Aorta (tissue), 5 donors: ENCODE results near the gene RIMS4. TPM values are rescaled to one million over a fixed set of nuclear protein-coding genes. Genes with fewer than 3 reads are reported as not detected.

Experiments used
- ATAC-seq: fragments of 200-7000 bp; cut with Tn5 transposase; one replicate; pipeline ENCODE4 v1.9.1; 2022; ENCODE audit warnings: moderate library complexity; ENCODE audit not compliant: low FRiP score
- DNase-seq, 2 donors: peaks; one replicate each; pipeline ENCODE4 v3.0.0-alpha.2; 2020
- H3K27ac ChIP-seq, 2 donors: one replicate each; pipeline ENCODE4 v1.5.1; 2013; ENCODE audit warnings: low read length in 2 of 2, mild to moderate bottlenecking in 2 of 2, moderate library complexity in 2 of 2, control low read depth in 1 of 2, inconsistent platforms in 1 of 2, low read depth in 1 of 2
- H3K27me3 ChIP-seq, 2 donors: one replicate each; pipeline ENCODE4 v1.6.1; 2013; ENCODE audit warnings: control low read depth in 1 of 2, low read length in 1 of 2, mild to moderate bottlenecking in 1 of 2, moderate library complexity in 1 of 2; ENCODE audit not compliant: insufficient read depth in 2 of 2, control insufficient read depth in 1 of 2
- H3K36me3 ChIP-seq, 2 donors: one replicate each; pipeline ENCODE4 v1.6.1; 2013; ENCODE audit warnings: control low read depth in 1 of 2, low read length in 1 of 2, mild to moderate bottlenecking in 1 of 2; ENCODE audit not compliant: insufficient read depth in 2 of 2, control insufficient read depth in 1 of 2
- H3K4me1 ChIP-seq, 2 donors: one replicate each; pipeline ENCODE4 v1.6.1; 2013; ENCODE audit warnings: low read length in 2 of 2, control low read depth in 1 of 2, mild to moderate bottlenecking in 1 of 2, moderate library complexity in 1 of 2; ENCODE audit not compliant: insufficient read depth in 2 of 2, control insufficient read depth in 1 of 2
- H3K4me3 ChIP-seq, 2 donors: one replicate each; pipeline ENCODE4 v1.5.1; 2013; ENCODE audit warnings: low read length in 2 of 2, control low read depth in 1 of 2, mild to moderate bottlenecking in 1 of 2
- H3K9me3 ChIP-seq: one replicate; pipeline ENCODE4 v1.6.1; 2013; ENCODE audit warnings: mild to moderate bottlenecking, low read length; ENCODE audit not compliant: control insufficient read depth
- whole genome bisulfite sequencing, 2 donors: extraction: QIAGEN DNeasy Blood & Tissue Kit; methylation state at CpG; one replicate each; pipeline ENCODE4 v1.1.7; 2013; 5-methylcytosine and 5-hydroxymethylcytosine counted together
- intact Hi-C, 2 donors: fragments of 100-400 bp; cut with DNase I; formaldehyde crosslinking; loops; one replicate each; pipeline versions ENCODE4 v1.14.2 to v1.15.0; 2022
- polyA plus RNA-seq, 2 donors: library from polyadenylated mRNA; stranded (reverse); fragments of 200-250 nt; gene quantifications; one replicate each; pipeline ENCODE4 v1.2.3, GENCODE V29; 2013
- total RNA-seq, 2 donors: library from RNA; stranded (reverse); fragmentation: NEBNext Ultra II Directional; extraction: Animal tissue kit (Norgen Biotek cat#: 25700); gene quantifications; one replicate each; pipeline ENCODE4 v1.2.1, GENCODE V29; 2021
- donor health status: healthy with polysubstance abuse.
- donor health status: Bipolar disorder and iron deficiency.
- donor health status: DM: no; HTN: no; CAD: no.
- donor health status: DM: no; HTN: no; CAD: no.
- donor health status: DM: yes; HTN: yes; CAD: no.

RIMS4 gene
- total and polyA plus RNA-seq, 4 donors = 0.46 to 16.6 (median 2.5) TPM

GRCh38 chr20:44714701-44715498, 95.4 kb downstream of the RIMS4 start, which contains the start of gene CCN5:
CCN5 (plus strand) TSS chr20:44715369; CDS start chr20:44715391, 22 bp downstream.
- no peaks in the 10 kb centered on the region for H3K27me3 ChIP-seq
- intact Hi-C loops = no loop called here
- peaks cover 3 to 5% of the 10 kb centered on the region in 2 donors for H3K4me1 ChIP-seq
- WGBS, 2 donors = 28 to 29% methylated on average over 26 to 28 of the region's 28 CpGs
- no peaks in the 10 kb centered on the region for H3K36me3 ChIP-seq
- ATAC-seq (peak; percentile 89), DNase-seq (peak; percentile 95 to 96)
- peak within 1 kb of the TSS in 1 of 2 donors; percentile 11 for H3K4me3 ChIP-seq
- H3K27ac ChIP-seq = peak within 1 kb of the TSS in 1 of 2 donors; percentile 85
- no peaks in the 10 kb centered on the region for H3K9me3 ChIP-seq

GRCh38 chr20:44714102-44714700, 96.1 kb downstream of the RIMS4 start:
- 12 to 29% methylated on average over 13 of the region's 13 CpGs for WGBS, 2 donors
- no peaks in the 10 kb centered on the region for H3K36me3 ChIP-seq

DNA sequence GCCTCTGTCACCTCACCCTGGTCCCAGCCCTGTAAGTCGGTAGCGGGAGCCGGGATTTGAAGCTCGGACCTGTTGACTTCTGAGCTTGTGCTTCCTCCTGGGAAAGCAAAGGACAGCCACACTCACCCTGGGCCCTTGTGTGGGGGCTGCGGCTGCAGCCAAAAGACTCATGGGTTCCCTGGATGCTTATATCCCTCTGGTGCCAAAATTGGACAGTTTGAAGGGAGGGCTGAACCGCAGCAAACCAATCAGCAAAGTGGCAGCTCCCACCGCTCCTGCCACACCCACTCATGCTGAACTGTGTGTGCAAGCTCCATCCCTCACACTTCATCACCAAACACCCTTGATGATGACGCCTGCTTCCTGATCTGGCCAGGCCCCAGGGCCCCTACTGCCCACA, 99.1 kb downstream of the RIMS4 start:
- no peaks in the 10 kb centered on the region for H3K9me3 ChIP-seq
- WGBS, 2 donors = 83 to 85% methylated on average over 8 of the region's 8 CpGs
- no peaks in the 10 kb centered on the region for H3K36me3 ChIP-seq
- no peak for ATAC-seq
- peaks cover 0 to 5% of the 10 kb centered on the region in 2 donors for H3K4me1 ChIP-seq
- no peak overlapping the region for H3K4me3 ChIP-seq
- H3K27me3 ChIP-seq = no peaks in the 10 kb centered on the region
- H3K27ac ChIP-seq = no peak overlapping the region
- intact Hi-C loops = no loop called here
- DNase-seq = peak in 1 of 2 donors; percentile 24

More at GRCh38 chr20:44714102-44714700, 96.1 kb downstream of the RIMS4 start:
- ATAC-seq = peak; percentile 9
- Histone ChIP-seq H3K4me1 (peaks cover 3 to 5% of the 10 kb centered on the region in 2 donors), H3K27ac (peak overlapping the region; percentile 19 to 85), H3K27me3 (no peaks in the 10 kb centered on the region), H3K4me3 (no peak overlapping the region), H3K9me3 (no peaks in the 10 kb centered on the region)
- DNase-seq = peak in 1 of 2 donors; percentile 73
- intact Hi-C loops = no loop called here

DNA sequence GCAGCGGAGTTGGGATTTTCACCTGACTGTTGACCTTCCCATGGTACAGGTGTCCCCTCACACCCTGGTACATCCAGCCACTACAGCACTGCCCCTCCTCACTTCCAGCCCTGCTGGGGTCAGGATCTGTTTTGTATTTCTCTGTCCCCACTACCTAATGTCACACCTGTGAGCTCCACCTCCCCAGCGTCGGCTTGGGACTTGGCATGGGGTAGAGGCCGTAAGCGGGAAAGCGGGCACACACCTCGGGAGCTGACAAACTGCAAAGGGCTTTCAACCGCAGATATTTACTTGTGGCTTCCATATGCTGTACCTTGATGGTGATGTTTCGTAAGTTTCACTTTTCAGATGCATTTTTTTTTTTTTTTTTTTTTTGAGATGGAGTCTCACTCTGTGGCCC, 100.5 kb downstream of the RIMS4 start:
- Histone ChIP-seq H3K4me3 (no peak overlapping the region), H3K27me3 (no peaks in the 10 kb centered on the region), H3K27ac (no peak overlapping the region), H3K4me1 (no peaks in the 10 kb centered on the region), H3K36me3 (no peaks in the 10 kb centered on the region), H3K9me3 (no peaks in the 10 kb centered on the region)
- ATAC-seq = no peak
- WGBS, 2 donors = 95 to 96% methylated on average over 9 of the region's 9 CpGs
- DNase-seq = no peak
- intact Hi-C loops = no loop called here

DNA sequence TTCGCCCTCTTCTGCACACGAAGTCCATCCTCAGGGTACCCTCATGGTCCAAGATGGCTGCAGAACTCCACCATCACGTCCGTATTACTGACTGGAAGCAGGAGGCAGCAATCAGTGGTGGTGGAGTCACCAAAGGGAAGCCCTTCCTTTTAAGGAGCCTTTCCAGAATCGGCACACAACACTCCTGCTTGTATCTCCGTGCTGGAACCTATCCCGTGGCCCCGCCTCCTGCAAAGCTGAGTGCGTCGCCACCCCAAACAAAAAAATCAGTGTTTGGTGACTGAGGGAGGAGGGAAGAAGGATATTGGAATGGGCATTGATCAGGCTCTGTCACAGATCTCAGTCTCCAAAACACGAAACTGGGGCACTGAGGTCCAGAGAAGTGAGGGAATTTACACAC, 101.0 kb downstream of the RIMS4 start:
- WGBS, 2 donors = 85 to 87% methylated on average over 11 of the region's 11 CpGs
- Histone ChIP-seq H3K27ac (no peak overlapping the region), H3K36me3 (no peaks in the 10 kb centered on the region), H3K9me3 (no peaks in the 10 kb centered on the region), H3K27me3 (no peaks in the 10 kb centered on the region), H3K4me1 (no peaks in the 10 kb centered on the region), H3K4me3 (no peak overlapping the region)
- DNase-seq (no peak), ATAC-seq (no peak)
- intact Hi-C loops = no loop called here

GRCh38 chr20:44707018-44707579, 103.2 kb downstream of the RIMS4 start:
- peak overlapping the region; percentile 44 to 79 for H3K27ac ChIP-seq
- WGBS, 2 donors = 86 to 88% methylated on average over 5 of the region's 5 CpGs
- H3K4me1 ChIP-seq = no peaks in the 10 kb centered on the region
- H3K36me3 ChIP-seq = no peaks in the 10 kb centered on the region
- H3K9me3 ChIP-seq = no peaks in the 10 kb centered on the region
- H3K27me3 ChIP-seq = no peaks in the 10 kb centered on the region
- ATAC-seq (no peak), DNase-seq (no peak)
- no peak overlapping the region for H3K4me3 ChIP-seq
- intact Hi-C loops = no loop called here

DNA sequence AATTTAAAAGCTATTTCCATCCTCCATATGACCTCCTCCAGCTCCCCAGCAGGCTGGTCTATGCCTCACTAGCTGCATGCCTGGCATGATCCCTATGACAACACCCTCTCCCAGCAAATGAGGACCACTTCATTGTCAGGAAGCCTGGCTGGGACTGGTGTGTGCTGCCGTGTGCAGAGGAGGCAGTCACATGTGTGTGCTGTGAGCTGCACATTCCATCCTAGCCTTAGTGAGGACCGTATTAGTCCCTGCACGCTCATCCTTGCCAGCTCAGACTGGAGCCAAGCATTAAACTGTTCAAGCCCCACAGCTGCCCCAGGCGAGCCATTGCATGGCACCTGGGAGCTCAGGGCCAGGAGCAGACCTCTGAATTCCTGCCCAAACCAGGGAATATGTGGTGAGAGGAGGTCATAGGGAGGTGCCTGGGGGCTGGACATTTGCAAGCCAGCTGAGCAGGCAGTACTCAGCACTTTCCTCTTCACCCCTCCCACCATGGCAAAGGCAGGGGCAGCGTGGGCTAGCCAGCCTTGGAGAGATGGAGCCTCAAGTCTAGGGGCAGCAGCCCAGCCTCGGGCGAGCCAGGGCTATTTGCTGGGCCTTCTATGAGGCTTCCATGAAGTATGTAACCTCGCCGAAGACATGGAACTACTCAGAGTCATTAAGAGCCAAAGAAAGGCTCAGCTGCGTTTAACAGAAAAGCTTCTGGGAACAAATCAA, 103.9 kb downstream of the RIMS4 start:
- no peaks in the 10 kb centered on the region for H3K27me3 ChIP-seq
- WGBS, 2 donors = 12 to 17% methylated on average over 10 of the region's 10 CpGs
- DNase-seq (peak; percentile 87 to 89), ATAC-seq (peak; percentile 83)
- intact Hi-C loops = no loop called here
- no peak overlapping the region for H3K4me3 ChIP-seq
- no peaks in the 10 kb centered on the region for H3K36me3 ChIP-seq
- H3K27ac ChIP-seq = peak overlapping the region; percentile 44 to 98
- no peaks in the 10 kb centered on the region for H3K4me1 ChIP-seq
- no peaks in the 10 kb centered on the region for H3K9me3 ChIP-seq

DNA sequence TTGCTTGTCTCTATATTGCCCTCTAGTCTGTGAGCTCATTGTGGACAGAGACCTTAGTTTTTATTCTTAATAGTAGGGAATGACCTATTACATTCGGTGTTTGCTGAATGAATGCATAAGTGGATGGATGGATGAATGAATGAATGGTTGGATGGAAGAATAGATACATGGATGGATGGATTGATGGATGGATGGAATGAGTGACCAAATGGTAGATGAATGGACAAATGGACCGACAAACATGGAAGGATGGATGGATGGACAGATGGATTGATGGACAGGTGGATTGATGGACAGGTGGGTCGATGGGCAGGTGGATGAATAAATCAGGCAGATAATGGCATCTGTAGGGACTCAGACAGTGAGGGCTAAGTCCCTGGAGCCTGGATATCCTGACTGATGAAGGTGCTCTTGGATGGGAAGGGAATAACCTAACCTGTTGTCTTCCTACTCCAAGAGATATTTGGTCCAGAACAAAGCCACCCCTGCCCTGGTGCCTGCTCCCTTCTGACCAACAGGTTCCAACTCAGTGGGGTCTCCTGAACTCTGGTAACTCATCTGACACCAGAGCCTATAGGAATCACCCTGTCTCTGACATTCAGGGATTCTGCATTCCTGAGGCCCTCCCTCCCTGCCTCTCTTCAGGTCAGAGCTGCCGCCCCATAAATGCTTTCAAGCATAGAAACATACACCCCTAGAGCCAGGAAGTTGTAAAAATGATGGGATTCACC, 104.8 kb downstream of the RIMS4 start:
- Histone ChIP-seq H3K4me3 (no peak overlapping the region), H3K36me3 (no peaks in the 10 kb centered on the region), H3K4me1 (no peaks in the 10 kb centered on the region), H3K9me3 (no peaks in the 10 kb centered on the region), H3K27ac (peak overlapping the region; percentile 37 to 98), H3K27me3 (no peaks in the 10 kb centered on the region)
- ATAC-seq = no peak
- no peak for DNase-seq
- intact Hi-C loops = no loop called here
- WGBS, 2 donors = 81 to 91% methylated on average over 4 of the region's 4 CpGs
